CD4-positive, alpha-beta T cell (primary cell): ENCODE measurements around the gene B4GALT1. TPM values are rescaled to one million over a fixed set of nuclear protein-coding genes. Genes with fewer than 3 reads are reported as not detected.

Experiments used
- ATAC-seq: fragments of 200-7000 bp; cut with Tn5 transposase; one replicate; pipeline ENCODE4 v1.10.0; 2022; ENCODE audit warnings: mild to moderate bottlenecking; ENCODE audit not compliant: poor library complexity
- CTCF ChIA-PET: fragments of 350-600 bp; sonication (Branson Sonifier 250); formaldehyde crosslinking; loops from one replicate; lab custom pipeline; 2021; ENCODE audit warnings: antibody characterized with exemption, inconsistent platforms; lab: Charles Lee
- POLR2A ChIA-PET: fragments of 350-600 bp; sonication (Branson Sonifier 250); formaldehyde crosslinking; loops from one replicate; lab custom pipeline; 2021; ENCODE audit warnings: antibody characterized with exemption, inconsistent platforms; lab: Charles Lee
- DNase-seq, 14 experiments: peaks; one replicate each; pipeline ENCODE4 v3.0.0-alpha.2; 2013 to 2020; ENCODE audit warnings: mixed read lengths in 2 of 14
- H3K27ac ChIP-seq, 2 donors: one replicate each; pipeline versions ENCODE4 v1.5.1 to v1.7.0; 2013; ENCODE audit warnings: low read length in 2 of 2, low read depth in 1 of 2, mild to moderate bottlenecking in 1 of 2
- H3K27me3 ChIP-seq, 2 experiments: 1 replicate in 1 of 2; 2 replicates in 1 of 2; pipeline versions ENCODE4 v1.6.1 to v1.7.0; 2013; ENCODE audit warnings: low read length in 2 of 2, control low read depth in 1 of 2, mild to moderate bottlenecking in 1 of 2, moderate library complexity in 1 of 2; ENCODE audit not compliant: insufficient read depth in 2 of 2, control insufficient read depth in 1 of 2
- H3K36me3 ChIP-seq: one replicate; pipeline ENCODE4 v1.6.1; 2013; ENCODE audit warnings: low read length, control low read depth; ENCODE audit not compliant: insufficient read depth
- H3K4me1 ChIP-seq: one replicate; pipeline ENCODE4 v1.6.1; 2013; ENCODE audit warnings: low read length, control low read depth; ENCODE audit not compliant: insufficient read depth
- H3K4me3 ChIP-seq: one replicate; pipeline ENCODE4 v1.5.1; 2013; ENCODE audit warnings: mild to moderate bottlenecking, low read length, moderate library complexity
- H3K9me3 ChIP-seq, 2 experiments: 1 replicate in 1 of 2; 2 replicates in 1 of 2; pipeline versions ENCODE4 v1.6.1 to v1.7.0; 2013; ENCODE audit warnings: low read length in 2 of 2, mild to moderate bottlenecking in 2 of 2, control low read depth in 1 of 2, moderate library complexity in 1 of 2; ENCODE audit not compliant: control insufficient read depth in 1 of 2, insufficient read depth in 1 of 2
- H3K27ac Mint-ChIP-seq: one replicate; pipeline ENCODE4 v1.8.0; 2020; ENCODE audit warnings: mixed read lengths
- H3K27me3 Mint-ChIP-seq: one replicate; pipeline ENCODE4 v1.8.0; 2021; ENCODE audit warnings: mixed read lengths
- H3K36me3 Mint-ChIP-seq: one replicate; pipeline ENCODE4 v1.8.0; 2021; ENCODE audit warnings: low read depth, mixed read lengths
- H3K4me1 Mint-ChIP-seq: one replicate; pipeline ENCODE4 v1.8.0; 2021; ENCODE audit warnings: low read depth, mixed read lengths
- H3K4me3 Mint-ChIP-seq: one replicate; pipeline ENCODE4 v1.8.0; 2020; ENCODE audit warnings: mild to moderate bottlenecking, mixed read lengths
- H3K9me3 Mint-ChIP-seq: one replicate; pipeline ENCODE4 v1.8.0; 2020; ENCODE audit warnings: mixed read lengths
- CTCF ChIP-seq: fragments of 200-600 bp; IDR thresholded peaks from one replicate; pipeline ENCODE4 v1.8.0; 2022; ENCODE audit warnings: antibody characterized with exemption, mild to moderate bottlenecking
- intact Hi-C, 2 experiments: fragments of 100-400 bp; cut with DNase I in 1 of 2; cut with micrococcal nuclease in 1 of 2; formaldehyde crosslinking; loops; one replicate each; pipeline versions ENCODE4 v1.15.1 to v1.9.0; 2023 to 2025; cut with DNase I, micrococcal nuclease
- total RNA-seq, 174 experiments: library from RNA in 2 of 174; stranded (reverse) in 2 of 174; gene quantifications; one replicate each; pipeline ENCODE4 v1.2.3 and lab custom pipeline; 2021 to 2026

Gene B4GALT1
- total RNA-seq, 2 experiments from 2014 or later = 74.7 to 77.0 TPM

- no peaks in the 10 kb centered on the region for H3K9me3 Mint-ChIP-seq
- no peak overlapping the region for H3K27ac Mint-ChIP-seq
- no peaks in the 10 kb centered on the region for H3K4me1 Mint-ChIP-seq
- H3K27ac ChIP-seq = no peak overlapping the region
- no peak overlapping the region for H3K4me3 Mint-ChIP-seq
- no peak for ATAC-seq
- H3K9me3 ChIP-seq = no peaks in the 10 kb centered on the region
- no peaks in the 10 kb centered on the region for H3K36me3 Mint-ChIP-seq
- H3K36me3 ChIP-seq = no peaks in the 10 kb centered on the region
- TF ChIP-seq CTCF = no peak
- H3K27me3 ChIP-seq = no peaks in the 10 kb centered on the region
- intact Hi-C loops = no loop called here
- H3K27me3 Mint-ChIP-seq = no peaks in the 10 kb centered on the region
- DNase-seq = no peak
- ChIA-PET POLR2A (no interaction called here), CTCF (no interaction called here)
- no peak overlapping the region for H3K4me3 ChIP-seq
- no peaks in the 10 kb centered on the region for H3K4me1 ChIP-seq
Measured at GRCh38 chr9:33196736-33197135, 29.6 kb upstream of the B4GALT1 start.

GRCh38 chr9:33193818-33194217 is 26.7 kb upstream of the B4GALT1 start:
- no peaks in the 10 kb centered on the region for H3K4me1 ChIP-seq
- no peak for DNase-seq
- Mint-ChIP-seq H3K27ac (no peak overlapping the region), H3K4me3 (no peak overlapping the region), H3K4me1 (no peaks in the 10 kb centered on the region), H3K27me3 (no peaks in the 10 kb centered on the region), H3K36me3 (no peaks in the 10 kb centered on the region), H3K9me3 (no peaks in the 10 kb centered on the region)
- no peaks in the 10 kb centered on the region for H3K27me3 ChIP-seq
- POLR2A ChIA-PET = no interaction called here
- H3K36me3 ChIP-seq = no peaks in the 10 kb centered on the region
- no peak overlapping the region for H3K4me3 ChIP-seq
- no peak for ATAC-seq
- intact Hi-C loops = no loop called here
- H3K27ac ChIP-seq = no peak overlapping the region
- CTCF ChIA-PET = no interaction called here
- no peak for TF ChIP-seq CTCF
- H3K9me3 ChIP-seq = no peaks in the 10 kb centered on the region

GRCh38 chr9:33192493-33193255 is 25.5 kb upstream of the B4GALT1 start:
- H3K9me3 Mint-ChIP-seq = no peaks in the 10 kb centered on the region
- Histone ChIP-seq H3K9me3 (no peaks in the 10 kb centered on the region), H3K27ac (no peak overlapping the region), H3K4me3 (no peak overlapping the region), H3K27me3 (no peaks in the 10 kb centered on the region), H3K4me1 (no peaks in the 10 kb centered on the region), H3K36me3 (no peaks in the 10 kb centered on the region)
- POLR2A ChIA-PET = no interaction called here
- no peak overlapping the region for H3K4me3 Mint-ChIP-seq
- CTCF ChIA-PET = no interaction called here
- ATAC-seq (no peak), DNase-seq (no peak)
- H3K36me3 Mint-ChIP-seq = no peaks in the 10 kb centered on the region
- intact Hi-C loops = no loop called here
- no peaks in the 10 kb centered on the region for H3K27me3 Mint-ChIP-seq
- no peaks in the 10 kb centered on the region for H3K4me1 Mint-ChIP-seq
- H3K27ac Mint-ChIP-seq = no peak overlapping the region
- no peak for TF ChIP-seq CTCF
